K562 (cell line): ENCODE measurements around the gene SLAMF6. TPM values are rescaled to one million over a fixed set of nuclear protein-coding genes. Genes with fewer than 3 reads are reported as not detected.

Source experiments
- ADNP ChIP-seq: fragments of 200-800 bp; sonication (Bioruptor generic); IDR thresholded peaks from 2 replicates; pipeline ENCODE4 v1.6.1; 2016; ENCODE audit warnings: missing genetic modification characterization, missing compliant biosample characterization
- ATF7 ChIP-seq: fragments of 450-650 bp; IDR thresholded peaks from 2 replicates; pipeline ENCODE4 v1.7.1; 2014; ENCODE audit warnings: mild to moderate bottlenecking, moderate library complexity
- BRF2 ChIP-seq: IDR thresholded peaks from 3 replicates; pipeline ENCODE4 v1.6.1; 2011; ENCODE audit warnings: borderline replicate concordance, mild to moderate bottlenecking; ENCODE audit not compliant: insufficient read length, insufficient read depth
- CBFA2T3 ChIP-seq: fragments of 450-650 bp; IDR thresholded peaks from 2 replicates; pipeline ENCODE4 v1.6.1; 2017
- CHD1 ChIP-seq: fragments of 200-600 bp; sonication (generic); IDR thresholded peaks from one replicate; pipeline ENCODE4 v1.6.1; 2012; ENCODE audit warnings: mild to moderate bottlenecking, moderate library complexity, low read length, inconsistent platforms
- FIP1L1 ChIP-seq: fragments of 200-400 bp; formaldehyde crosslinking; IDR thresholded peaks from 2 replicates; pipeline ENCODE4 v1.6.1; 2018; ENCODE audit warnings: mild to moderate bottlenecking, low read depth, low read length; ENCODE audit not compliant: poor library complexity, severe bottlenecking
- HBP1 ChIP-seq: fragments of 450-650 bp; formaldehyde crosslinking; IDR thresholded peaks from 2 replicates; pipeline ENCODE4 v1.4.0; 2022; ENCODE audit warnings: missing genetic modification characterization
- HIVEP1 ChIP-seq: fragments of 250-450 bp; sonication (Bioruptor Pico); IDR thresholded peaks from 2 replicates; pipeline ENCODE4 v1.4.0; 2020; ENCODE audit warnings: mild to moderate bottlenecking
- HMG20A ChIP-seq: fragments of 450-650 bp; formaldehyde crosslinking; conservative IDR thresholded peaks from 2 replicates; pipeline ENCODE4 v1.4.0; 2020; ENCODE audit warnings: mild to moderate bottlenecking, mixed read lengths
- KDM5B ChIP-seq: fragments of 200-600 bp; sonication (generic); IDR thresholded peaks from 2 replicates; pipeline ENCODE4 v1.6.1; 2012; ENCODE audit warnings: low read depth, mild to moderate bottlenecking, moderate library complexity, low read length, control low read depth, inconsistent platforms; ENCODE audit not compliant: insufficient replicate concordance
- L3MBTL2 ChIP-seq: fragments of 450-650 bp; IDR thresholded peaks from 2 replicates; pipeline ENCODE4 v1.6.1; 2016; ENCODE audit warnings: mild to moderate bottlenecking, moderate library complexity
- MAFK ChIP-seq: IDR thresholded peaks from 2 replicates; pipeline ENCODE4 v1.6.1; 2011; ENCODE audit warnings: low read length, improper control_type of control experiment
- MECOM ChIP-seq: fragments of 250-450 bp; sonication (Bioruptor Pico); IDR thresholded peaks from 2 replicates; pipeline ENCODE4 v1.8.0; 2022; ENCODE audit warnings: inconsistent platforms
- PTRF ChIP-seq: fragments of 450-650 bp; IDR thresholded peaks from 2 replicates; pipeline ENCODE4 v1.6.1; 2016; ENCODE audit warnings: mild to moderate bottlenecking, missing genetic modification characterization, missing compliant biosample characterization
- PURB ChIP-seq: sonication (generic); formaldehyde crosslinking; IDR thresholded peaks from 2 replicates; pipeline ENCODE4 v1.9.0; 2021; ENCODE audit warnings: low read depth, mild to moderate bottlenecking, missing genetic modification reagents
- RUNX1 ChIP-seq: sonication (generic); IDR thresholded peaks from 2 replicates; pipeline ENCODE4 v1.6.1; 2016; ENCODE audit warnings: antibody characterized with exemption, low read depth
- SMAD1 ChIP-seq: fragments of 150-350 bp; IDR thresholded peaks from 2 replicates; pipeline ENCODE4 v1.6.1; 2014; ENCODE audit warnings: low read length, low read depth; ENCODE audit not compliant: partially characterized antibody
- SMARCA4 ChIP-seq: fragments of 450-650 bp; IDR thresholded peaks from 2 replicates; pipeline ENCODE4 v1.6.1; 2016
- SRSF1 ChIP-seq: fragments of 200-400 bp; formaldehyde crosslinking; IDR thresholded peaks from 2 replicates; pipeline ENCODE4 v1.6.1; 2017; ENCODE audit warnings: mild to moderate bottlenecking, low read depth, low read length, moderate library complexity
- THAP12 ChIP-seq: fragments of 250-450 bp; sonication (Bioruptor Pico); IDR thresholded peaks from 2 replicates; pipeline ENCODE4 v1.9.0; 2021; ENCODE audit warnings: mild to moderate bottlenecking, inconsistent platforms
- ZNF134 ChIP-seq: fragments of 250-450 bp; sonication (Bioruptor Pico); conservative IDR thresholded peaks from 2 replicates; pipeline ENCODE4 v1.4.0; 2020
- ZNF175 ChIP-seq: fragments of 200-800 bp; sonication (Bioruptor generic); IDR thresholded peaks from 2 replicates; pipeline ENCODE4 v1.6.1; 2016; ENCODE audit warnings: low read depth, mild to moderate bottlenecking, missing genetic modification characterization, missing compliant biosample characterization
- ZNF449 ChIP-seq: fragments of 250-450 bp; sonication (Bioruptor Pico); IDR thresholded peaks from 2 replicates; pipeline ENCODE4 v1.8.0; 2022; ENCODE audit warnings: moderate library complexity, mild to moderate bottlenecking, inconsistent platforms
- ZNF766 ChIP-seq: fragments of 200-800 bp; sonication (Bioruptor generic); conservative IDR thresholded peaks from 2 replicates; pipeline ENCODE4 v1.6.1; 2016; ENCODE audit warnings: missing genetic modification characterization, missing compliant biosample characterization
- polyA plus RNA-seq, 8 experiments: library from polyadenylated mRNA; depleted of rRNA in 4 of 8; stranded (reverse) in 5 of 8; unstranded in 3 of 8; fragments of >200 nt; fragmentation: Nextera tagmentation in 2 of 8; fragmentation: Illumina TruSeq in 1 of 8; extraction: Ambion mirVana in 2 of 8; extraction: Trizol in 1 of 8; gene quantifications; 2 replicates each; pipeline versions ENCODE4 v1.2.1 to v1.2.3, GENCODE V29; 2011 to 2014; ENCODE audit warnings: inconsistent platforms in 1 of 8, missing spikeins in 1 of 8
- total RNA-seq, 7 experiments: library from RNA; depleted of rRNA in 6 of 7; stranded (reverse); fragments of >200 nt in 6 of 7; fragmentation: Illumina TruSeq in 2 of 7; extraction: Trizol in 2 of 7; gene quantifications; 2 replicates each; pipeline versions ENCODE4 v1.2.1 to v1.2.3, GENCODE V29; 2011 to 2021; ENCODE audit warnings: low replicate concordance in 1 of 7

SLAMF6 gene
- total and polyA plus RNA-seq, 9 of the 15 experiments (the other 6 are each of a cell fraction or from before 2014, with no cell fraction given): 0.56 to 4.8 (median 1.1) TPM

GRCh38 chr1:160541622-160542302 lies 18.7 kb upstream of the SLAMF6 start (continued):
- no peak for TF ChIP-seq KDM5B
- TF ChIP-seq MECOM (CRISPR knock-in tag): 0 out of 2 replicates have a peak, but pooled peaks have one; percentile 14
- peak; percentile 28; the same call in 1 of the 2 replicates for TF ChIP-seq ZNF766 (CRISPR knock-in tag)
- TF ChIP-seq ATF7: no peak
- no peak for TF ChIP-seq ADNP (tag)
- TF ChIP-seq RUNX1: no peak
- peak; percentile 37; the same call in 1 of the 2 replicates for TF ChIP-seq CBFA2T3
- peak; percentile 14; the same call in 1 of the 2 replicates for TF ChIP-seq PTRF (tag)
- TF ChIP-seq L3MBTL2: peak; percentile 49
- no peak for TF ChIP-seq CHD1
- no peak for TF ChIP-seq ZNF449 (CRISPR knock-in tag)
- TF ChIP-seq ZNF134 (CRISPR knock-in tag): no peak
- no peak for TF ChIP-seq PURB
- no peak for TF ChIP-seq FIP1L1
- TF ChIP-seq ZNF175 (CRISPR knock-in tag): no peak
- TF ChIP-seq SMAD1: no peak
- TF ChIP-seq HBP1: 0 out of 2 replicates have a peak, but pooled peaks have one; percentile 27
- no peak for TF ChIP-seq BRF2
- TF ChIP-seq SRSF1: no peak
- TF ChIP-seq HMG20A (CRISPR knock-in tag): no peak
- TF ChIP-seq MAFK: no peak
- 0 out of 2 replicates have a peak, but pooled peaks have one; percentile 16 for TF ChIP-seq HIVEP1 (CRISPR knock-in tag)
- no peak for TF ChIP-seq THAP12
- TF ChIP-seq SMARCA4: no peak
